Nephron (organoid): ENCODE data around the gene RNF41.
"Not testable (repeated sequence)": the region's sequence is repeated elsewhere in the genome, so short reads cannot be mapped to it uniquely, and the experiment has no call there.

Experiments
- H3K27ac Mint-ChIP-seq, 3 experiments: 2 replicates each; pipeline ENCODE4 v1.8.0; 2020; ENCODE audit warnings: mixed read lengths in 3 of 3, mild to moderate bottlenecking in 2 of 3, moderate library complexity in 1 of 3
- H3K27me3 Mint-ChIP-seq: 2 replicates; pipeline ENCODE4 v1.8.0; 2021; ENCODE audit warnings: low read depth, mild to moderate bottlenecking, moderate library complexity, mixed read lengths
- H3K36me3 Mint-ChIP-seq: 2 replicates; pipeline ENCODE4 v1.8.0; 2020; ENCODE audit warnings: low read depth, mixed read lengths
- H3K4me1 Mint-ChIP-seq: 2 replicates; pipeline ENCODE4 v1.8.0; 2020; ENCODE audit warnings: mixed read lengths
- H3K4me3 Mint-ChIP-seq, 3 experiments: 2 replicates each; pipeline ENCODE4 v1.8.0; 2020; ENCODE audit warnings: mild to moderate bottlenecking in 3 of 3, mixed read lengths in 3 of 3, moderate library complexity in 2 of 3
- H3K9me3 Mint-ChIP-seq: 2 replicates; pipeline ENCODE4 v1.8.0; 2020; ENCODE audit warnings: mixed read lengths
- TF ChIP-seq, protein P1 (sequence below), 3 experiments: fragments of 200-600 bp; sonication (generic); IDR thresholded peaks; one replicate each; pipeline ENCODE4 v1.5.0; 2021; ENCODE audit warnings: antibody characterized with exemption in 3 of 3; ENCODE audit not compliant: unreplicated experiment in 3 of 3

RNF41 gene

DNA sequence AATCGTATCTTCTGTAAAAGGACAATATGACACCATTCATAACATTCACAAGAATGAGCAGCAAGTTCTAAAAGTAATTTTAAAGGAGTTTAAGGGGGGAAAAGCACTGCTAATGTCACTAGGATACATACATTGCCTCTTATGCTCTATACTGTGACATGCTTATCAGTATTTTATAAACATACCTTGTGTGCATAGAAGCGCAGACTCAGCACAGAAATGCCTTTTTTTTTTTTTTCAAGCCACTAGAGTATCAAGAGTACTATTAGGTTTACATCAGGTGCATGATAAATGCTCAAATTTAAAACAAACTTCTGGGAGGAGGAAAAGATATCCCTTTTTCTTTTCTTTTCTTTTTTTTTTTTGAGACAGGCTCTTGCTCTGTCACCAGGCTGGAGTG, 18.9 kb downstream of the RNF41 start:
- no peaks in the 10 kb centered on the region for H3K4me1 Mint-ChIP-seq
- H3K36me3 Mint-ChIP-seq: peaks cover 35% of the 10 kb centered on the region
- TF ChIP-seq, protein P1, sequence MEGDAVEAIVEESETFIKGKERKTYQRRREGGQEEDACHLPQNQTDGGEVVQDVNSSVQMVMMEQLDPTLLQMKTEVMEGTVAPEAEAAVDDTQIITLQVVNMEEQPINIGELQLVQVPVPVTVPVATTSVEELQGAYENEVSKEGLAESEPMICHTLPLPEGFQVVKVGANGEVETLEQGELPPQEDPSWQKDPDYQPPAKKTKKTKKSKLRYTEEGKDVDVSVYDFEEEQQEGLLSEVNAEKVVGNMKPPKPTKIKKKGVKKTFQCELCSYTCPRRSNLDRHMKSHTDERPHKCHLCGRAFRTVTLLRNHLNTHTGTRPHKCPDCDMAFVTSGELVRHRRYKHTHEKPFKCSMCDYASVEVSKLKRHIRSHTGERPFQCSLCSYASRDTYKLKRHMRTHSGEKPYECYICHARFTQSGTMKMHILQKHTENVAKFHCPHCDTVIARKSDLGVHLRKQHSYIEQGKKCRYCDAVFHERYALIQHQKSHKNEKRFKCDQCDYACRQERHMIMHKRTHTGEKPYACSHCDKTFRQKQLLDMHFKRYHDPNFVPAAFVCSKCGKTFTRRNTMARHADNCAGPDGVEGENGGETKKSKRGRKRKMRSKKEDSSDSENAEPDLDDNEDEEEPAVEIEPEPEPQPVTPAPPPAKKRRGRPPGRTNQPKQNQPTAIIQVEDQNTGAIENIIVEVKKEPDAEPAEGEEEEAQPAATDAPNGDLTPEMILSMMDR (IDR thresholded peaks at IDR 0.05; ENCODE audit: unreplicated experiment in 3 of 3): no peak
- H3K4me3 Mint-ChIP-seq: no peak overlapping the region
- H3K9me3 Mint-ChIP-seq: no peaks in the 10 kb centered on the region
- H3K27me3 Mint-ChIP-seq: no peaks in the 10 kb centered on the region
- H3K27ac Mint-ChIP-seq: peak overlapping the region in 1 of 3 experiments; percentile 50

DNA sequence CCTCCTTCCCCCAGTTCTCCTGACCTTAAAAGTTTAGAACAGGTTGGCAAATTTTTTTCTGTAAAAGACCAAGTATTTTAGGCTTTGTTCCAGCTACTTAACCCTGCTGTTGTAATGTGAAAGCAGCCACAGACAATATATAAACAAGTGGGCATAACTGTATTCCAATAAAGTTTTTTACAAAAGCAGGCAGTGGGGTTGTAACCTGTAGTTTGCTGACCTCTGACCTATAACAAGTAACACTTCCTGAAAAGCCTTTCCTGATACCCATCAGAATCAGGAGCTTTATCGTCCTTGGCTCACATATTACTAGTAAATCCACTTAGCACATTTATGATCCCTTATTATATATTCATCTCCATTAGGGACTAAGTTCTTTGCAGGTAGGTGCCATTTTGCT, 19.4 kb downstream of the RNF41 start:
- Mint-ChIP-seq H3K9me3 (no peaks in the 10 kb centered on the region), H3K4me1 (no peaks in the 10 kb centered on the region), H3K4me3 (no peak overlapping the region), H3K36me3 (peaks cover 30% of the 10 kb centered on the region), H3K27ac (peak overlapping the region in 1 of 3 experiments; percentile 50), H3K27me3 (no peaks in the 10 kb centered on the region)
- TF ChIP-seq, protein P1 (IDR thresholded peaks at IDR 0.05; ENCODE audit: unreplicated experiment in 3 of 3): no peak

DNA sequence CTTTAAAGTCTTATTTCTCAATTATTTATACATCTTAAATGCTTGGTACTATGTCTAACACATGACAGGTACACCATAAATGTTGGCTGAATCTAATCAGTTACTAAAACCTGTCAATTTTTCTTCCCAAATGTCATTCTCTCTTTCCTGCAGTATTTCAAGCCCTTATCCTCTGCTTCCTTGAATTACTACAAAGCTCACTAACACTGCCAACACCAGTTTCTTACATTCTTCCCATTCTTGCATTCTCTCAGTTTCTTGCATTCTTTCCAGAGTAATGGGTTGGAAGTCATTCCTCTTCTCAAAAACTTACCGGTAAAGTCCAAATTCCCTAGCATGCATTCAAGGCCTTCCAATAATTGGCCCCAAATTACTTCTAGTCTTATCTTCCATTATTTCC, 22.9 kb downstream of the RNF41 start:
- no peak overlapping the region for H3K4me3 Mint-ChIP-seq
- H3K4me1 Mint-ChIP-seq: no peaks in the 10 kb centered on the region
- TF ChIP-seq, protein P1 (IDR thresholded peaks at IDR 0.05; ENCODE audit: unreplicated experiment in 3 of 3): no peak
- H3K9me3 Mint-ChIP-seq: no peaks in the 10 kb centered on the region
- H3K36me3 Mint-ChIP-seq: no peaks in the 10 kb centered on the region
- H3K27ac Mint-ChIP-seq: no peak overlapping the region
- H3K27me3 Mint-ChIP-seq: no peaks in the 10 kb centered on the region

DNA sequence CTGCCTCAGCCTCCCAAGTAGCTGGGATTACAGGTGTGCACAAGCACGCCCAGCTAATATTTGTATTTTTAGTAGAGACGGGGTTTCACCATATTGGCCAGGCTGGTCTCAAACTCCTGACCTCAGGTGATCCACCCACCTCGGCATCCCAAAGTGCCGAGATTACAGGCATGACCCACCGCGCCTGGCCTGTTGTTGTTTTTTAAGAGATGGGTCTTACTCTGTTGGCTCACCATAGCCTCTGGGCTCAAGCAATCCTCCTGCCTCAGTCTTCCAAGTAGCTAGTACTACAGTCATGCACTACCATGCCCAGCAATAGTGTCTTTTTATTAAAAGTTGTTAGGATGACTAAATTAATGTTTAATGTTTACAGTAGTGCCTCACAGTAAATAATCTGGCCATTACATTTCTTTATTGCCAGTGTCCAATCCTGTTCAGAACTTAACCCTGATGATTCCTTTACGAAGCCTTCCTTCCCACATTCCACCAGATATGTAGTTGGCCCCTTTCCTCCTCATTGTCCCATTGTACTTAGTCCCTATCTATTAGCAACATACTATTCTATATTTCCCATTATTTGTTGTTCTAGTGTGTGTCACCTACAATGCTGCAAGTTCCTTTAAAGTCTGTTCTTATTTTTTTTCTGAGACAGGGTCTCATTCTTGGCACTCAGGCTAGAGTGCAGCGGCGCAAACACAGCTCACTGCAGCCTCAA, 23.6 kb downstream of the RNF41 start:
- H3K27ac Mint-ChIP-seq: peak overlapping the region in 1 of 3 experiments; percentile 29
- no peaks in the 10 kb centered on the region for H3K27me3 Mint-ChIP-seq
- TF ChIP-seq, protein P1 (IDR thresholded peaks at IDR 0.05; ENCODE audit: unreplicated experiment in 3 of 3): no peak
- no peaks in the 10 kb centered on the region for H3K9me3 Mint-ChIP-seq
- no peaks in the 10 kb centered on the region for H3K36me3 Mint-ChIP-seq
- no peak overlapping the region for H3K4me3 Mint-ChIP-seq
- peaks cover 2% of the 10 kb centered on the region for H3K4me1 Mint-ChIP-seq

DNA sequence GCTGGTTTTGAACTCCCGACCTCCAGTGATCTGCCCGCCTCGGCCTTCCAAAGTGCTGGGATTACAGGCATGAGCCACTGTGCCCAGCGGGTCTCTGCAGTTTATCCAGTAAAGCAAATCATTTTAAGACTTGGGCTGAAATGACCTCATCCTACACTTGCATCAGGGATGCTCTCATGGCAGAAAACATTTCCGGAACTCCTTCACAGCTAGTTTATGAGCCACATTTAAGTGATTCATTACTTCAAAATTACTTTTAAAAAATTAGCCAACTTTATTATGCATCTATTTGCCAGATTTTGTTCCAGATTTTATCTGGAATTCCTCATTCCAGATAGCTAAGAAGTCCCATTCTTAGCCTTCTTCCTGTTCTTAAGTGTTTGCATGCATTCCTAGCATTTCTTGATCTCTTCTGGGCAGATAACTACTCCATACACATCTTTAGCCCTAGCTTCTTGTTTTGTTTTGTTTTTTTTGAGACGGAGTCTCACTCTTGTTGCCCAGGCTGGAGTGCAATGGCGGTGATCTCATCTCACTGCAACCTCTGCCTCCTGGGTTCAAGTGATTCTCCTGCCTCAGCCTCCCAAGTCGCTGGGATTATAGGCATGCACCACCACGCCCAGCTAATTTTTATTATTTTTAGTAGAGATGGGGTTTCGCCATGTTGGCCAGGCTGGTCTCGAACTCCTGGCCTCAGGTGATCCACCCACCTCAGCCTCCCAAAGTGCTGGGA, 24.7 kb downstream of the RNF41 start:
- H3K36me3 Mint-ChIP-seq, H3K4me3 Mint-ChIP-seq, H3K4me1 Mint-ChIP-seq, H3K9me3 Mint-ChIP-seq, H3K27me3 Mint-ChIP-seq: not testable (repeated sequence)
- H3K27ac Mint-ChIP-seq: peak overlapping the region in 1 of 3 experiments; percentile 70

DNA sequence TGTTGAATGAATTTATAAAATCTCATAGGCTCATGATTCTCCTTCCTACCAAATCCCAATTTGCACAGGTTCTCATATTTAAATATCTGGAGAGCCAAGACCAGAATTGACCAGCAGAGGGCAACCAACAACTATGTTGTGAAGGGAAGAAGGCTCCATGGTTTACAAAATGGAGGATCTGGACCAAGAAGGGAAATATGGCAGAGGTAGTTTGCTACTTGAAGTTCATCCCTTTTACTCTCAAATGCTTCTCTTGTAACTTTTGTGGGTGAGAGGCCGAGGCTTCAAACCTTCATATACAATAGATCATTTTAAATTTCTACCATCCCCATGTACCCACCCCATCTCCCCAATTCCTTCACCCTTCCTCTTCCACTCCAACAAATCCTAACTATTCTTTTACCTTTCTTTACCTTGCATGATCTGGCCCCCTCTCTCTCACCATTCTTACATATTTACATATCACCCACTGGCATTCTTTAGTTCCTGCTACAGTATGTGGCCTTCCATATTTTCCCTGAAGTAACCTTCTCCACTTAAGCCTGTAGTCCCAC, 28.6 kb downstream of the RNF41 start:
- Mint-ChIP-seq H3K4me1 (peaks cover 11% of the 10 kb centered on the region), H3K4me3 (peak overlapping the region; percentile 64 to 75 (median 65)), H3K9me3 (no peaks in the 10 kb centered on the region), H3K36me3 (no peaks in the 10 kb centered on the region), H3K27ac (peak overlapping the region; percentile 59 to 85 (median 59)), H3K27me3 (no peaks in the 10 kb centered on the region)
- TF ChIP-seq, protein P1 (IDR thresholded peaks at IDR 0.05; ENCODE audit: unreplicated experiment in 3 of 3): peak; percentile 71 to 82 (median 81)
